HG02610 (cell line): Measurements from ENCODE around the gene PSMC3IP.
"Not testable (repeated sequence)": the region's sequence is repeated elsewhere in the genome, so short reads cannot be mapped to it uniquely, and the experiment has no call there.

ENCODE experiments used
- ATAC-seq: cut with Tn5 transposase; IDR thresholded peaks from one replicate; pipeline ENCODE4 v1.9.1; 2021; ENCODE audit warnings: mild to moderate bottlenecking, moderate library complexity; ENCODE audit not compliant: unreplicated experiment

PSMC3IP gene

GRCh38 chr17:42562388-42563142 is 15.0 kb downstream of the PSMC3IP start:
- no peak for ATAC-seq

DNA sequence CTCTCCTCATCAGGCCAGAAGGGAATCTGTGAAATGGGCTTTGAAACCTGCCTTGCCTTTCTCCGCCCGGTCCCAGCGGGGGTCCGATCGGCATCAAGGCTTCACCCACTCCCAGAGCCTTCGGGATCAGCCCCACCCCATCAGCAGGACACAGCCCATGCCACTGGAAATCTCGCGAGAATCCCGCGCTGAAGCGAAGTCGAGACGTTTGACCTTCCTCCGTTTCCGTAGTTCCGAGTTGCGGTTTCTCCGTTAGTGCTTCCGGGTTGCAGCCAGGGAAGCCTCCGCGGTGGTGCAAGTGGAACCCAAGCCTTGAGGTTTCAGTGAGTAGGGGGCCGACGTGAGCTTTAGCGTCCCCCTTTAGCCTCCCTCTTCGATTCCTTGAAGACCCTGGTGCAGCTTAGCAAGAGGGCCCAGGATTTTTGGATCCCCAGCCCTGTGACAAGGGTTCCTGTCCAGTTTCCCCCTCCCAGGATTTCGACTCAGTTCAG is 15.6 kb downstream of the PSMC3IP start, which contains the start of gene COASY:
Gene COASY, plus strand, starts transcription at position 252 of the 491 bp plus-strand sequence. CDS start 475 bp downstream, outside the sequence.
- ATAC-seq: no peak

- no peak for ATAC-seq
Observed at GRCh38 chr17:42560246-42560645, 17.3 kb downstream of the PSMC3IP start.

DNA sequence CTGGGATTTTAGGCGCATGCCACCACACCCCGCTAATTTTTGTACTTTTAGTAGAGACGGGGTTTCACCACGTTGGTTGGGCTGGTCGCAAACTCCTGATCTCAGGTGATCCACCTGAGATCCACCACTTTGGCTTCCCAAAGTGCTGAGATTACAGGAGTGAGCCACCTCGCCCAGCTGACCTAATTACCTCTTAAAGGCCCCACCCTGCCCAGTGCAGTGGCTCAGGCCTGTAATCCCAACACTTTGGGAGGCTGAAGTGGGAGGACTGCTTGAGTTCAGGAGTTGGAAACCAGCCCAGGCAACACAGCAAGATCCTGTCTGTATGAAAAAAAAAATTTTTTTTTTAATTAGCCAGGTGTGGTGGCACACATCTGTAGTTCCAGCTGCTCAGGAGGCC is 18.5 kb downstream of the PSMC3IP start:
- no peak for ATAC-seq

- ATAC-seq: not testable (repeated sequence)
Observed at GRCh38 chr17:42555961-42556617, 21.4 kb downstream of the PSMC3IP start.

- ATAC-seq: no peak
Observed at GRCh38 chr17:42555122-42555622, 22.4 kb downstream of the PSMC3IP start.

DNA sequence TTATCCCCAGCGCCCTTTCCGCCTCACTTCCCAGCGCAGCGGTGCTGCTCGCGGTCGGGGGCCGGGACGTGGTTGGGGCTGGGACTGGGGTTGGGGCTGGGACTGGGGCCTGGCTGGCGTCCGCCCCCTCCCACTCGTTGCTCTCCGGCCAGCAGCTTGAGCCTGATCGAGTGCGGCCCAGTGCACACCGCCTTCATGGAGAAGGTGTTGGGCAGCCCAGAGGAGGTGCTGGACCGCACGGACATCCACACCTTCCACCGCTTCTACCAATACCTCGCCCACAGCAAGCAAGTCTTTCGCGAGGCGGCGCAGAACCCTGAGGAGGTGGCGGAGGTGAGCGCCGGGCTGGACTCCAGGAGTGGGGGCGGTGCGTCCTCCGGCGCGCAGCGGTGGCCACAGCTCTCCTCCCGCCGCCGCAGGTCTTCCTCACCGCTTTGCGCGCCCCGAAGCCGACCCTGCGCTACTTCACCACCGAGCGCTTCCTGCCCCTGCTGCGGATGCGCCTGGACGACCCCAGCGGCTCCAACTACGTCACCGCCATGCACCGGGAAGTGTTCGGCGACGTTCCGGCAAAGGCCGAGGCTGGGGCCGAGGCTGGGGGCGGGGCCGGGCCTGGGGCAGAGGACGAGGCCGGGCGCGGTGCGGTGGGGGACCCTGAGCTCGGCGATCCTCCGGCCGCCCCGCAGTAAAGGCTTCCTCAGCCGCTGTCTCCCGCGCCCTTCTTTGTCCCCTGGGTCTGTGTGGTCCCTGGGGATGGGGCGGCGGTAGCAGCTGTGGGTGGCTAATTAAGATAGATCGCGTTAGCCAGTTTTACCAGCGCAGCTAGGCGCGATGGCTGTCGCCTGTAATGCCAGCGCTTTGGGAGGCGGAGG is 23.0 kb downstream of the PSMC3IP start:
- ATAC-seq: peak; percentile 78

DNA sequence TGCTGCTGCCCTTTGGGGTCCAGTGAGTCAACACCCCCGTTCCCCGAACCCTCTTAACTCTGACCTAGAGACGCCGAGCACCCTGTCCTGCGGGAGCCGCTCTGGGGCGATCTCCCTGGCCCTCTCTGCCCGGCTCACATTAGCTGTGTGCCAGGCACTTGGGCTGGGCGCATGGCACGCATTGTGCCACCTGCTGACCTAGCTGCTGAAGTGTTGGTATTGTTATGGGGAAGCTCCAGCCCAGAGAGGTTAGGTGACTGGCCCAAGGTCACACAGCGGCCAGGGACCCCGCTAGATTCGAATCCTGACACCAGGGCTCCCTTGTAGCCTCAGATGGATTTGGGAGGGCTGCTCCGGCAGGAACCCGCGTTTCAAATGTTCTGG is 23.7 kb downstream of the PSMC3IP start:
- no peak for ATAC-seq

DNA sequence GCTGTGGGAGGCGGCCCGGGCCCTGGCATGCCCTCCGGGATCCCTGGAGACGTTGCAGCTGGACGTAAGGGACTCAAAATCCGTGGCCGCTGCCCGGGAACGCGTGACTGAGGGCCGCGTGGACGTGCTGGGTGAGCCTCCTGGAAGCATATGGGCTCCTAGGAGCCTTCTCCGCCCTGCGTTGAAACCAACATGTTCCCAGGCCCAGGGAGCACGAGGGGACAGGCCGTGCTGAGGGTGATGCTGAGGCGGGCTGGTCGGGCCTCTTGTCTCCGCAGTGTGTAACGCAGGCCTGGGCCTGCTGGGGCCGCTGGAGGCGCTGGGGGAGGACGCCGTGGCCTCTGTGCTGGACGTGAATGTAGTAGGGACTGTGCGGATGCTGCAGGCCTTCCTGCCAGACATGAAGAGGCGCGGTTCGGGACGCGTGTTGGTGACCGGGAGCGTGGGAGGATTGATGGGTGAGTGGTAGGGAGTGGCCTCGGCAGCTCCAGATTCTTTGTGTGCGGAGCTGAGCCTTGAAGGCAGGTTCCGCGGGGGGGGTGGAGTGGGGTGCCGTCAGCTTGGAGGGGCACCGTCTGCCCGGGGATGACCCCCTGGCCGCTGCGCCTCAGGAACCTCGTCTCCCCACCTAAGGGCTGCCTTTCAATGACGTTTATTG is 24.2 kb downstream of the PSMC3IP start:
- no peak for ATAC-seq

- not testable (repeated sequence) for ATAC-seq
Observed at GRCh38 chr17:42552736-42553135, 24.8 kb downstream of the PSMC3IP start, which contains the start of gene HSD17B1. Gene HSD17B1, plus strand, starts transcription at chr17:42552923. Its CDS starts 11 bp downstream, at chr17:42552934.

- ATAC-seq: no peak
Observed at GRCh38 chr17:42548993-42549755, 28.4 kb downstream of the PSMC3IP start.

DNA sequence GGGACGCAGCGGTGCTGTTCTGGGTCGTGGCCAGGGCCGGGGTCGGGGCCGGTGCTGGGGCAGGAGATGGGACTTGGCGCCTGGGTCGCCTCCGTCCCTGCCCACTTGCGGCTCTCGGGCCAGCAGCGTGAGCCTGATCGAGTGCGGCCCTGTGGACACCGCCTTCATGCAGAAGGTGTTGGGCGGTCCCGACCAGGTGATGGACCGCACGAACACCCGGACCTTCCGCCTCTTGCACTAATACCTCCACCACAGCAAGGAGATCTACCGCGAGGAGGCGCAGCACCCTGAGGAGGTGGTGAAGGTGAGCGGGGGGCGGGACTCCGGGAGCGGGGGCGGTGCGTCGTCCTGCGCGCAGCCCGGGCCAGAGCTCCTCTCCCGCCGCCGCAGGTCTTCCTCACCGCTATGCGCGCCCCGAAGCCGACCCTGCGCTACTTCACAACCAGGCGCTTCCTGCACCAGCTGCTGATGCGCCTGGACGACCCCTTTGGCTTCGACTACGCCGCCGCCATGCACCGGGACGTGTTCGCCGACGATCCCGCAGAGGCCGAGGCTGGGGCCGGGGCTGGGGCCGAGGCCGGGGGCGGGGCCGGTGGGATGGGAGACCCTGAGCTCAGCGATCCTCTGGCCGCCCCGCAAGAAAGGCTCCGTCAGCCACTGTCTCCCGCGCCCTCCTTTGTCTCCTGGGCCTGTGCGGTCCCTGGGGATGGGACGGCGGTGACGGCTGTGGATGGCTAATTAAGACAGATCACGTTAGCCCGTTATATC is 29.3 kb downstream of the PSMC3IP start:
- no peak for ATAC-seq

DNA sequence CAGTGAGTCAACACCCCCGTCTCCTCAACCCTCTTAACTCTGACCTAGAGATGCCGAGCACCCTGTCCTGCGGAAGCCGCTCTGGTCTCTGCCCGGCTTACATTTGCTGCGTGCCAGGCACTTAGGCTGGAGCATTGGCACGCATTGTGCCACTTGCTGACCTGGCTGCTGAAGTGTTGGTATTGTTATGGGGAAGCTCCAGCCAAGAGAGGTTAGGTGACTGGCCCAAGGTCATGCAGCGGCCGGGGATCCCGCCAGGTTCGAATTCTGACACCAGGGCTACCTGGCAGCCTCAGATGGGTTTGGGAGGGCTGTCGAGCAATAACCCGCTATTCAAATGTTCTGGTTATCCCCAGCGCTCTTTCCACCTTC is 29.8 kb downstream of the PSMC3IP start:
- ATAC-seq: no peak

GRCh38 chr17:42547001-42547461 is 30.5 kb downstream of the PSMC3IP start:
- no peak for ATAC-seq

DNA sequence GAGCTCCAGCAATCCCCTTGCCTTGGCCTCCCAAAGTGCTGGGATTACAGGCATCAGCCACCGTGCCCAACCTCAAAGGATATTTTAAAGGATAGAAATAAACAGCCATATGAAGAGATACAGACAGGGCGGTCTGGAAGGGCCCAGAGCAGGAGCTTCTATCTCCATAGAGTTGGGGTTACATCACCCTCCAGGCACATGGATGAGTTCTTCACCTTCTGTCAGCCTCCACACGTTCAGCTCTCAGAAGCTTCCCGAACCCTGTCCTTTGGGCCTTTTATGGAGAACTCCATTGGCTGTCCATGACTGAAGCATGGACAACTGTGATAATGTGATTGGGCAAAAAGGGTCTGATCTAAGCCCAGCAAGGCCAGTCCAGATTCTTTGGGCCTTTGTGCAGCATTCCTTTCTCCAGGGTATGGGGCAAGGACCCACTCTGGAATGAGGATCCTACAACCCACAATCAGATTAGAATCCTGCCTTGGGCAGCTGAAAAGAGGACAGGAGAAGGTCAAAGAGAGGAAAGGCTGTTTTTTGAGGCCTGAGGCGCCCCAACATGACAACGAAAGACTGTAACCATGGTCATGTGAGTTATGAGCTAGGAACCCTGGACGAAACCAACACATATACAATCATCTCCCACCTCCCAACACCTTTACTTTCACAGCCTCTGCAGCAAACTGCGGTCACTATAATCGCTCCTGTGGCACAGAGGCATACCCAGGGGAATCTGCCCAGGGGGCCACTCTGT is 31.6 kb downstream of the PSMC3IP start:
- not testable (repeated sequence) for ATAC-seq

GRCh38 chr17:42544874-42545283 is 32.6 kb downstream of the PSMC3IP start:
- no peak for ATAC-seq

- ATAC-seq: no peak
Observed at GRCh38 chr17:42543190-42544079, 34.1 kb downstream of the PSMC3IP start.
